A673 (cell line): ENCODE measurements around the gene SLC35E2B. TPM values are rescaled to one million over a fixed set of nuclear protein-coding genes. Genes with fewer than 3 reads are reported as not detected.
A peak's percentile ranks its signal among the peaks of the same experiment; 100 is the strongest.
"Not testable (repeated sequence)": the region's sequence is repeated elsewhere in the genome, so short reads cannot be mapped to it uniquely, and the experiment has no call there.

Source experiments
- BruUV-seq: library from RNA; stranded (reverse); fragments of 400-500 nt; replicated peaks from 2 replicates; lab custom pipeline; 2021; lab: Mats Ljungman, UMichigan
- CTCF ChIA-PET: fragments of 300-600 bp; sonication (Branson Sonifier 250); formaldehyde crosslinking; loops from one replicate; lab custom pipeline; 2022; ENCODE audit warnings: antibody characterized with exemption; lab: Charles Lee
- POLR2A ChIA-PET: fragments of 300-600 bp; sonication (Branson Sonifier 250); formaldehyde crosslinking; loops from one replicate; lab custom pipeline; 2022; ENCODE audit warnings: antibody characterized with exemption; ENCODE audit not compliant: low non-redundant PET; lab: Charles Lee
- DNase-seq: peaks from one replicate; pipeline ENCODE4 v3.0.0-alpha.2; 2015; ENCODE audit warnings: low spot score
- H3K27ac ChIP-seq: fragments of 200-600 bp; sonication (generic); 2 replicates; pipeline ENCODE4 v1.5.1; 2016; ENCODE audit warnings: mixed run types, low read depth, mild to moderate bottlenecking, mixed read lengths, antibody characterized with exemption, low read length; ENCODE audit not compliant: poor library complexity, severe bottlenecking
- H3K27me3 ChIP-seq: fragments of 200-600 bp; sonication (generic); replicated peaks from 2 replicates; pipeline ENCODE4 v1.6.1; 2017; ENCODE audit warnings: mixed run types, low read depth, mild to moderate bottlenecking, mixed read lengths, antibody characterized with exemption, low read length; ENCODE audit not compliant: insufficient read depth, poor library complexity
- H3K36me3 ChIP-seq: fragments of 200-600 bp; sonication (generic); 2 replicates; pipeline ENCODE4 v1.6.1; 2016; ENCODE audit warnings: mixed run types, mild to moderate bottlenecking, mixed read lengths, antibody characterized with exemption, low read length; ENCODE audit not compliant: insufficient read depth, poor library complexity, severe bottlenecking
- H3K4me1 ChIP-seq: fragments of 200-600 bp; sonication (generic); 2 replicates; pipeline ENCODE4 v1.6.1; 2017; ENCODE audit warnings: mixed run types, mild to moderate bottlenecking, mixed read lengths, antibody characterized with exemption, low read length; ENCODE audit not compliant: insufficient read depth, poor library complexity, severe bottlenecking
- H3K4me3 ChIP-seq: fragments of 200-600 bp; sonication (generic); 2 replicates; pipeline ENCODE4 v1.5.1; 2016; ENCODE audit warnings: low read depth, mixed run types, mild to moderate bottlenecking, mixed read lengths, low read length; ENCODE audit not compliant: poor library complexity, severe bottlenecking
- H3K9me3 ChIP-seq: fragments of 200-600 bp; sonication (generic); 2 replicates; pipeline ENCODE4 v1.6.1; 2016; ENCODE audit warnings: mixed run types, low read depth, mild to moderate bottlenecking, mixed read lengths, antibody characterized with exemption, low read length; ENCODE audit not compliant: poor library complexity, severe bottlenecking
- intact Hi-C: fragments of 100-400 bp; cut with micrococcal nuclease; formaldehyde crosslinking; loops from one replicate; pipeline ENCODE4 v1.10.0; 2022; ENCODE audit not compliant: unreplicated experiment
- total RNA-seq: library from RNA; stranded (reverse); gene quantifications from 2 replicates; pipeline ENCODE4 v1.2.3, GENCODE V29; 2021
- TF ChIP-seq, protein P1 (sequence below): fragments of 300-800, 200-600 bp; sonication (generic); conservative IDR thresholded peaks from 2 replicates; pipeline ENCODE4 v1.5.1; 2017; ENCODE audit warnings: low read depth, mild to moderate bottlenecking, antibody characterized with exemption, low read length, moderate library complexity, mixed read lengths

SLC35E2B gene
- total RNA-seq, 1 experiment from 2014 or later: 56.3 TPM

DNA sequence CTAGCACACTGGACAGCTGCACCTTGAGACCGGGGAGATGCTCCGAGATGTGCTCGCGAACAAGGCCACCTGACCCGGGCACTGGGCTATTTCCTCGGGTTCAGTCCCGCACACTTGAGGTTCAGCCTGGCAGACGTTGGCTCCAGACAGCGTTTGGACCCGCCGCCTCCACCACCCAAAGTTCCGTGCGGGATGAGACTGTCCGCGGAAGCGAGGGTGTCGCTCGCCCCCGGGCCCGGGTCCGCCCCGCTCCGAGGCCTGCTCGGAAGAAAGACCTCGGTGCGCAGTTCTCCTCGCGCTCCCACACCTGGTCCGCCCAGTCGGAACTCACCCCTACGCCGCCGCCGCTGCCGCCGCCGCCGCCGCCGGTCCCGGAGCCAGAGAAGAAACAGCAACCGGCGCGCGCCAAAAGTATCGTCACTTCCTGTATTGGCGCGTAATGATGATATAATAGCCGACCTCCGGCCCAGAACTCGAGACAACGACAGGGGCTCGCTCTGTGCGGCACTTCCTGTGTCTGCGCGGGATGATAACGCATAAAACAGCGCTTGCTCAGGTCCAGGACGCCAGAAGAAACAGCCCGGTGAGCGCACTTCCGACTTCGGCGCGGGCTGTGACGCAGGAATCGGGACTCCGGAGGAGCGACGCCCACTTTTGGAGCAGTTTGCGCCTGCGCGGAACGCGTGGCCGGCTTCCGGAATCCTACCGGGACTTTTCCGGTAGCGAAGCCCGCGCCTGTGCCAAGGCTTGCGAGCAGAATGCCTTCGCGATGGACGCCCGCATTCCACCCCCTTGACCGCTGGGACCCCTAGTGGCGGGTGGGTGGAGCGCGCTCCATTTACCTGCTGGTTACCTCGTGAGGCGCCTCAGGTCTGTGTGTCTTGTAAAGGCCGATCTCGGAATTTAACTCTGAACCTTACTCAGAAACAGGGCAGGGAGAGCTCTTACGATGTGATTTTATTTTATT, 33.7 kb downstream of the SLC35E2B start, which contains the start of gene CDK11B:
Gene CDK11B (minus strand): TSS at position 422 of the 967 bp plus-strand sequence. CDS start 1,519 bp downstream, outside the sequence.
- CTCF ChIA-PET: interaction anchor here (0.6 kb wide), 1 partner anchor 250 kb away, joined by 3 read pairs; no protein-coding TSS in a partner anchor
- H3K27ac ChIP-seq: peak within 1 kb of the TSS; percentile 100
- peak within 1 kb of the TSS; percentile 90 for H3K4me3 ChIP-seq
- H3K4me1 ChIP-seq, H3K9me3 ChIP-seq, BruUV-seq, H3K27me3 ChIP-seq, POLR2A ChIA-PET: not testable (repeated sequence)
- H3K36me3 ChIP-seq: peaks cover 30% of the 10 kb centered on the region
- intact Hi-C loops: loop anchor here (5.0 kb wide), 1 partner anchor 63 kb away; the partner anchor contains the start of gene CDK11A
- DNase-seq: peak; percentile 97
- TF ChIP-seq, protein P1, sequence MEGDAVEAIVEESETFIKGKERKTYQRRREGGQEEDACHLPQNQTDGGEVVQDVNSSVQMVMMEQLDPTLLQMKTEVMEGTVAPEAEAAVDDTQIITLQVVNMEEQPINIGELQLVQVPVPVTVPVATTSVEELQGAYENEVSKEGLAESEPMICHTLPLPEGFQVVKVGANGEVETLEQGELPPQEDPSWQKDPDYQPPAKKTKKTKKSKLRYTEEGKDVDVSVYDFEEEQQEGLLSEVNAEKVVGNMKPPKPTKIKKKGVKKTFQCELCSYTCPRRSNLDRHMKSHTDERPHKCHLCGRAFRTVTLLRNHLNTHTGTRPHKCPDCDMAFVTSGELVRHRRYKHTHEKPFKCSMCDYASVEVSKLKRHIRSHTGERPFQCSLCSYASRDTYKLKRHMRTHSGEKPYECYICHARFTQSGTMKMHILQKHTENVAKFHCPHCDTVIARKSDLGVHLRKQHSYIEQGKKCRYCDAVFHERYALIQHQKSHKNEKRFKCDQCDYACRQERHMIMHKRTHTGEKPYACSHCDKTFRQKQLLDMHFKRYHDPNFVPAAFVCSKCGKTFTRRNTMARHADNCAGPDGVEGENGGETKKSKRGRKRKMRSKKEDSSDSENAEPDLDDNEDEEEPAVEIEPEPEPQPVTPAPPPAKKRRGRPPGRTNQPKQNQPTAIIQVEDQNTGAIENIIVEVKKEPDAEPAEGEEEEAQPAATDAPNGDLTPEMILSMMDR: peak; percentile 38; the same call in 1 of the 2 replicates

DNA sequence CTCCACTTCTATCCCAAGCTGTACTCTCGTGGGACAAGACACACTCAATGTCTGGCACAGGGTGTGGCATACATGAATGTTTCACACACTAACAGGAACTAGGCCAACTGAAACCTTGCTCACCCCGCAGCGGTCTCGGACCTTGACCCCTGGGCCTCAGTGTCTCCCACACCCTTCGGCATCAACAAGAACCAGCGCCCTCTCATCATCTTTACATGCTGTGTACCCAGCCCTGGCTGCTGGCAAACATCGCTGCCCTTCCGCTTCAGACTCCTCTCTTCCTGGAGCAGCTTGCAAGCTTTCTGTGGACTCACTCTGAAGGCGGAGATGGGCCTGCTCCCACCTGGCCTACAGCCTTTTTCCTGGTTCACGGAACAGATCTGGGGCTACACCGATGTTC, 44.3 kb downstream of the SLC35E2B start:
- H3K9me3 ChIP-seq, H3K27me3 ChIP-seq, POLR2A ChIA-PET, H3K4me1 ChIP-seq, H3K27ac ChIP-seq, intact Hi-C loops, DNase-seq, H3K4me3 ChIP-seq, CTCF ChIA-PET, BruUV-seq: not testable (repeated sequence)
- H3K36me3 ChIP-seq: peaks cover 33% of the 10 kb centered on the region

DNA sequence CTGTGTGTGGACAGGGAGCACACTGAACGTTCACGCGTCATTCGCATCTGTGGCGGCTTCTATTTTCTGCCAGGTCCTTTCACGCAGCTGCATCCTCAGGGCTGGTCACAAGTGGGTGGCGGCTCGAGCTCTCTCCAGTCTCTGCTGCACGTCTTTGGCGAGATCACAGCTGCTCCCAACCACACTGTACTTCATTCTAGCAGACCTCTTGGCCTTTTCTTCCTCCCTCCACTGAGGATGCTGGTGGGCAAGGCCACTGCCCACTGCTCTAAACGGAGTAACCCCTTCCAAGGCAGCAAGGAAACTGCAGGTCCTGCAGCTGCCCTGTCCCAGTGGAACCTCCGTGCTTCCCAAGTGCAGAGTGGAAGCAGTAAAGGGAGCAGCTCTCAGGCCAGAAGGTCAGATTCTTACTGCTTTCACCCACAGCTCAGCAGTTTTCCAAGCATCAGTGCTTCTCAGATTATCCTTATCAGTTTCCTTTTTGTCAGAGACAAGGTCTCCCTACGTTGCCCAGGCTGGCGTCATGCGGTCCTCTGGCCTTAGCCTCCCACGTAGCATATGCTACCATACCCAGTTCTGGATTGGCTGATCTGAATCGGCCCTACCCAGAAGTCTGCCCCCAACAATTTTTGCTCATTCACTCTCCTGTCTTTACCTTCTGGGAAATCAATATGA, 44.9 kb downstream of the SLC35E2B start:
- H3K4me1 ChIP-seq, BruUV-seq, POLR2A ChIA-PET, H3K27me3 ChIP-seq, DNase-seq, H3K4me3 ChIP-seq, H3K9me3 ChIP-seq, intact Hi-C loops, CTCF ChIA-PET, H3K27ac ChIP-seq: not testable (repeated sequence)
- H3K36me3 ChIP-seq: peaks cover 32% of the 10 kb centered on the region

DNA sequence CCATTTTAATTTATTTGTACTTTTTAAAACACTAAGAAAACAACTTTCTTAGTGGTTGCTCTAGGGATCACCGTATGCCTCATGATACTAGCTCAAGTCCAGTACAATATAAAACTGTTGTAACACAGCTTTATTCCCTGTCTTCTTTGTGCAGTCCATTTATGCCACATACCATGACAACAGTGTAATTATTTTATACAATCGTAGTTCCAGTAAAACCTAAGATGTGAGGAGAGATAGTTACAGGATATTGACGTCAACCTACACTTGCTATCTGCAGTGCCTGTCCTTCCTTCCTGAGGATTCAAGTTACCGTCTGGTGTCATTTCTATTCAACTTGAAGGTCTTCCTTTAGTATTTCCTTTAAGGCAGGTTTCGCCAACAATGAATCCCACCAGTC, 46.3 kb downstream of the SLC35E2B start:
- H3K36me3 ChIP-seq: peaks cover 20% of the 10 kb centered on the region
- H3K4me3 ChIP-seq, H3K27ac ChIP-seq, POLR2A ChIA-PET, intact Hi-C loops, H3K9me3 ChIP-seq, BruUV-seq, DNase-seq, H3K27me3 ChIP-seq, CTCF ChIA-PET, H3K4me1 ChIP-seq: not testable (repeated sequence)

DNA sequence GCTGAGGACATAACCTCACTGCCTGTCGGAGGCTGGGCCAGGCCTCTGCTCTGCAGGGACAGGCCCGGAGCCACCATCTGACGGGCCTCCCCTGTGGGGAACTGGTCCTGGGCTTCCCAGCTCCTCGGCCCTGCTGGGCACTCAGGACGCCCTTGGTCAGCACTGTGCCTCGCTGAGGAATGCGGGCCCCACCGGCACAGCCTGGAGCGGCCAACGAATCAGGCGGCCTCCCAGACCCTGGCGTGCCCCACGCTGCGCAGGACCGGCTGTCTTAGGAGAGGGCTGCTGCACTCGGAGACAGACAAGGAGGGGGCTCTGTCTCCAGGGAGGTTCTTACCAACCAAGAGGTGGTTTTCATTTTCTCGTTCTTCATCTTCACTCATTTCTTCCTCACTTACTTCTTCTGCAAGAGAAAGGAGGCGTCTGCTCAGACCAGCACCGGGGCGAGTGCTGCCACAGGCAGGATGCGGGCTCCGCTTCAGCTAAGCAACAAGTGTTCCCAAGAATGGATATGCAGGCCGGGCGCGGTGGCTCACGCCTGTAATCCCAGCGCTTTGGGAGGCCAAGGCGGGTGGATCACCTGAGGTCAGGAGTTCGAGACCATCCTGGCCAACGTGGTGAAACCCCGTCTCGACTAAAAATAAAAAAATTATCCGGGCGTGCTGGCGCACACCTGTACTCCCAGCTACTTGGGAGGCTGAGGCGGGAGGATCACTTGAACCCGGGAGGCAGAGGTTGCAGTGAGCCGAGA, 51.7 kb downstream of the SLC35E2B start:
- CTCF ChIA-PET, H3K4me3 ChIP-seq, H3K36me3 ChIP-seq, H3K27ac ChIP-seq, BruUV-seq, intact Hi-C loops, DNase-seq, POLR2A ChIA-PET, H3K4me1 ChIP-seq, H3K9me3 ChIP-seq, H3K27me3 ChIP-seq: not testable (repeated sequence)

DNA sequence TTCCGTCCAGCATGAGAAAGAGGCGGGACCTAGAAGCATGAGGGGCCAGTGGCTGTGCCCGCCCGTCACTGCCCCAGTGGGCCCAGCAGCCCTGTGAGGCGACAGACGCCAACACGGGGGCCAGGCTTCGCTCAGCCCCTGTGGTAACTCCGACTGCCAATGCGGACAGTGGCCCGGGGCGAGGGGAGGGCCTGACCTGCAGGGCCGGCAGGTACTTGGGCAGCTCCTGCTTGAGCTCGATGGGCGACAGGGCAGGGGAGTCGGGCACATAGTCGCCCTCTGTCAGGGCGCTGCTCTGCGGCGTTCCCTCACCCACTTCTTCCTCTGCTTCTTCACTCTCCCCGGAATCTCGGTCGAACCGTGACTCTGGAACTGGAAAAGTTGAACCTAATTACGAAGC, 52.5 kb downstream of the SLC35E2B start:
- BruUV-seq, H3K4me3 ChIP-seq, H3K4me1 ChIP-seq, H3K9me3 ChIP-seq, H3K27me3 ChIP-seq, CTCF ChIA-PET, H3K27ac ChIP-seq, POLR2A ChIA-PET, DNase-seq, intact Hi-C loops, H3K36me3 ChIP-seq: not testable (repeated sequence)
